K562 (cell line): ENCODE results near the gene LONRF2. TPM values are rescaled to one million over a fixed set of nuclear protein-coding genes. Genes with fewer than 3 reads are reported as not detected.

ENCODE experiments used
- CREBBP ChIP-seq: IDR thresholded peaks from one replicate; pipeline ENCODE4 v1.6.1; 2012; ENCODE audit warnings: low read depth, mild to moderate bottlenecking, control low read depth, inconsistent platforms, low read length
- DPF2 ChIP-seq: fragments of 450-650 bp; IDR thresholded peaks from 2 replicates; pipeline ENCODE4 v1.6.1; 2016
- ESRRA ChIP-seq: fragments of 450-650 bp; IDR thresholded peaks from 2 replicates; pipeline ENCODE4 v1.6.1; 2014; ENCODE audit warnings: low read depth, mild to moderate bottlenecking, moderate library complexity, borderline replicate concordance
- ETS1 ChIP-seq: conservative IDR thresholded peaks from 2 replicates; pipeline ENCODE4 v1.6.1; 2011; ENCODE audit warnings: low read depth, mild to moderate bottlenecking, low read length; ENCODE audit not compliant: control insufficient read depth
- ETS2 ChIP-seq: IDR thresholded peaks from 2 replicates; pipeline ENCODE4 v1.6.1; 2016; ENCODE audit warnings: borderline replicate concordance, missing genetic modification characterization, mild to moderate bottlenecking, moderate library complexity, missing compliant biosample characterization; ENCODE audit not compliant: poor library complexity, severe bottlenecking
- HDGF ChIP-seq: fragments of 450-650 bp; IDR thresholded peaks from 2 replicates; pipeline ENCODE4 v1.6.1; 2016
- KDM1A ChIP-seq, 2 experiments: fragments of 450-650 bp; IDR thresholded peaks; 2 replicates each; pipeline ENCODE4 v1.6.1; 2016; ENCODE audit warnings: mild to moderate bottlenecking in 2 of 2
- L3MBTL2 ChIP-seq: fragments of 450-650 bp; IDR thresholded peaks from 2 replicates; pipeline ENCODE4 v1.6.1; 2016; ENCODE audit warnings: mild to moderate bottlenecking, moderate library complexity
- MAZ ChIP-seq, 2 experiments: fragments of 450-650 bp in 1 of 2; sonication (generic) in 1 of 2; formaldehyde crosslinking; IDR thresholded peaks in 1 of 2; conservative IDR thresholded peaks in 1 of 2; 2 replicates each; pipeline versions ENCODE4 v1.4.0 to v1.5.0; 2020; ENCODE audit warnings: mild to moderate bottlenecking in 1 of 2, missing genetic modification reagents in 1 of 2
- PHB ChIP-seq: fragments of 250-450 bp; sonication (Bioruptor Pico); IDR thresholded peaks from 2 replicates; pipeline ENCODE4 v1.5.0; 2021
- PHF20 ChIP-seq: fragments of 450-650 bp; IDR thresholded peaks from 2 replicates; pipeline ENCODE4 v1.6.1; 2018; ENCODE audit not compliant: partially characterized antibody
- RBFOX2 ChIP-seq: fragments of 200-400 bp; formaldehyde crosslinking; IDR thresholded peaks from 2 replicates; pipeline ENCODE4 v1.6.1; 2017; ENCODE audit warnings: low read depth, mild to moderate bottlenecking, low read length, moderate library complexity
- RBM25 ChIP-seq: fragments of 200-400 bp; formaldehyde crosslinking; IDR thresholded peaks from 2 replicates; pipeline ENCODE4 v1.6.1; 2018; ENCODE audit warnings: low read length, low read depth, moderate library complexity; ENCODE audit not compliant: severe bottlenecking
- SMARCA4 ChIP-seq: fragments of 450-650 bp; IDR thresholded peaks from 2 replicates; pipeline ENCODE4 v1.6.1; 2016
- SUPT5H ChIP-seq: fragments of 450-650 bp; IDR thresholded peaks from 2 replicates; pipeline ENCODE4 v1.6.1; 2016
- TAF9B ChIP-seq: fragments of 450-650 bp; IDR thresholded peaks from 2 replicates; pipeline ENCODE4 v1.6.1; 2018; ENCODE audit warnings: mild to moderate bottlenecking; ENCODE audit not compliant: partially characterized antibody
- TFAP4 ChIP-seq: sonication (generic); formaldehyde crosslinking; IDR thresholded peaks from 2 replicates; pipeline ENCODE4 v1.8.0; 2022; ENCODE audit warnings: missing genetic modification reagents, mild to moderate bottlenecking, moderate library complexity, borderline replicate concordance
- TRIM24 ChIP-seq, 2 experiments: fragments of 450-650 bp; IDR thresholded peaks; 2 replicates each; pipeline ENCODE4 v1.6.1; 2016
- XRCC5 ChIP-seq: fragments of 200-400 bp; formaldehyde crosslinking; IDR thresholded peaks from 2 replicates; pipeline ENCODE4 v1.6.1; 2017; ENCODE audit warnings: low read depth, mild to moderate bottlenecking, low read length
- ZFP91 ChIP-seq: sonication (generic); formaldehyde crosslinking; IDR thresholded peaks from 2 replicates; pipeline ENCODE4 v1.8.0; 2022; ENCODE audit warnings: mild to moderate bottlenecking, missing genetic modification reagents
- ZFPM2 ChIP-seq: fragments of 250-450 bp; sonication (Bioruptor Pico); IDR thresholded peaks from 2 replicates; pipeline ENCODE4 v1.5.1; 2022; ENCODE audit warnings: mild to moderate bottlenecking
- ZNF23 ChIP-seq: fragments of 250-450 bp; sonication (Bioruptor Pico); IDR thresholded peaks from 2 replicates; pipeline ENCODE4 v1.4.0; 2020; ENCODE audit warnings: mild to moderate bottlenecking
- ZNF232 ChIP-seq: sonication (generic); formaldehyde crosslinking; IDR thresholded peaks from 2 replicates; pipeline ENCODE4 v1.8.0; 2022; ENCODE audit warnings: mild to moderate bottlenecking, missing genetic modification reagents
- ZNF589 ChIP-seq: fragments of 200-800 bp; sonication (Bioruptor generic); IDR thresholded peaks from 2 replicates; pipeline ENCODE4 v1.6.1; 2016; ENCODE audit warnings: low read depth, missing genetic modification characterization, missing compliant biosample characterization
- ZNF766 ChIP-seq: fragments of 200-800 bp; sonication (Bioruptor generic); conservative IDR thresholded peaks from 2 replicates; pipeline ENCODE4 v1.6.1; 2016; ENCODE audit warnings: missing genetic modification characterization, missing compliant biosample characterization
- ZNF778 ChIP-seq: fragments of 450-650 bp; formaldehyde crosslinking; IDR thresholded peaks from 2 replicates; pipeline ENCODE4 v1.4.0; 2020; ENCODE audit warnings: mild to moderate bottlenecking, moderate library complexity
- polyA plus RNA-seq, 8 experiments: library from polyadenylated mRNA; depleted of rRNA in 4 of 8; stranded (reverse) in 5 of 8; unstranded in 3 of 8; fragments of >200 nt; fragmentation: Nextera tagmentation in 2 of 8; fragmentation: Illumina TruSeq in 1 of 8; extraction: Ambion mirVana in 2 of 8; extraction: Trizol in 1 of 8; gene quantifications; 2 replicates each; pipeline versions ENCODE4 v1.2.1 to v1.2.3, GENCODE V29; 2011 to 2014; ENCODE audit warnings: inconsistent platforms in 1 of 8, missing spikeins in 1 of 8
- total RNA-seq, 7 experiments: library from RNA; depleted of rRNA in 6 of 7; stranded (reverse); fragments of >200 nt in 6 of 7; fragmentation: Illumina TruSeq in 2 of 7; extraction: Trizol in 2 of 7; gene quantifications; 2 replicates each; pipeline versions ENCODE4 v1.2.1 to v1.2.3, GENCODE V29; 2011 to 2021; ENCODE audit warnings: low replicate concordance in 1 of 7
- TF ChIP-seq, protein P1 (sequence below): fragments of 250-450 bp; sonication (Bioruptor Pico); IDR thresholded peaks from 2 replicates; pipeline ENCODE4 v1.4.0; 2020; ENCODE audit warnings: mild to moderate bottlenecking

LONRF2 gene
- total and polyA plus RNA-seq, 9 of the 15 experiments (the other 6 are each of a cell fraction or from before 2014, with no cell fraction given) = 0.35 to 5.0 (median 2.7) TPM

- TF ChIP-seq ZNF232 (CRISPR knock-in tag) (no peak), XRCC5 (no peak), SUPT5H (no peak), ZNF766 (CRISPR knock-in tag) (0 out of 2 replicates have a peak, but pooled peaks have one; percentile 16), RBM25 (no peak), ZNF23 (CRISPR knock-in tag) (no peak), ZNF589 (CRISPR knock-in tag) (peak; percentile 55; the same call in 1 of the 2 replicates), ZNF778 (CRISPR knock-in tag) (no peak), TAF9B (peak; percentile 32), TRIM24 (IDR thresholded peaks at IDR 0.05) (peak in 1 of 2 experiments; percentile 35; a peak in 1 of 4 replicates), ZFPM2 (CRISPR knock-in tag) (no peak), PHB (CRISPR knock-in tag) (no peak), DPF2 (peak; percentile 69; the same call in 1 of the 2 replicates), TFAP4 (no peak; the same call in 1 of the 2 replicates), RBFOX2 (peak; percentile 42), KDM1A (IDR thresholded peaks at IDR 0.05) (no peak), MAZ (CRISPR knock-in tag; conservative IDR thresholded peaks at IDR 0.05 in 1 of 2, IDR thresholded peaks at IDR 0.05 in 1 of 2) (0 out of 4 replicates have a peak, but pooled peaks of 1 of the 2 experiments have one; percentile 33), L3MBTL2 (peak; percentile 74), HDGF (no peak), CREBBP (no peak), ESRRA (no peak), SMARCA4 (no peak; the same call in 1 of the 2 replicates), ZFP91 (no peak), ETS1 (0 out of 2 replicates have a peak, but pooled peaks have one; percentile 13), PHF20 (no peak), ETS2 (tag) (no peak)
- TF ChIP-seq, protein P1, sequence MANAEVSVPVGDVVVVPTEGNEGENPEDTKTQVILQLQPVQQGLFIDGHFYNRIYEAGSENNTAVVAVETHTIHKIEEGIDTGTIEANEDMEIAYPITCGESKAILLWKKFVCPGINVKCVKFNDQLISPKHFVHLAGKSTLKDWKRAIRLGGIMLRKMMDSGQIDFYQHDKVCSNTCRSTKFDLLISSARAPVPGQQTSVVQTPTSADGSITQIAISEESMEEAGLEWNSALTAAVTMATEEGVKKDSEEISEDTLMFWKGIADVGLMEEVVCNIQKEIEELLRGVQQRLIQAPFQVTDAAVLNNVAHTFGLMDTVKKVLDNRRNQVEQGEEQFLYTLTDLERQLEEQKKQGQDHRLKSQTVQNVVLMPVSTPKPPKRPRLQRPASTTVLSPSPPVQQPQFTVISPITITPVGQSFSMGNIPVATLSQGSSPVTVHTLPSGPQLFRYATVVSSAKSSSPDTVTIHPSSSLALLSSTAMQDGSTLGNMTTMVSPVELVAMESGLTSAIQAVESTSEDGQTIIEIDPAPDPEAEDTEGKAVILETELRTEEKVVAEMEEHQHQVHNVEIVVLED (CRISPR knock-in tag) = no peak
These were observed 43.3 kb downstream of the LONRF2 start (continued) for GRCh38 chr2:100278986-100279385.
